ENCODE measurements around the gene CPLANE1. TPM values are rescaled to one million over a fixed set of nuclear protein-coding genes. Genes with fewer than 3 reads are reported as not detected.

CPLANE1 gene
- total RNA-seq = 16.8 and 19.7 TPM in 2 replicates

GRCh38 chr5:37248970-37249814, at the start of gene CPLANE1:
TSS of gene CPLANE1 (minus strand) at chr5:37249376. CDS start at chr5:37247698, 1,678 bp downstream.

Other genes with a start within 250 kb of the CPLANE1 start
- 25.8 and 30.9 TPM in 2 replicates for gene NUP155, start 121.7 kb upstream of the CPLANE1 start, total RNA-seq
- gene WDR70, start 129.9 kb upstream of the CPLANE1 start, total RNA-seq = 33.6 and 35.8 TPM in 2 replicates

Measured in aortic smooth muscle cell (primary cell).